Measurements from ENCODE around the gene GDPD3.

The GDPD3 gene

GRCh38 chr16:30084096-30084815 is 29.1 kb downstream of the GDPD3 start:
- Histone ChIP-seq H3K79me2 (ENCODE audit: control insufficient read depth, low read length) (peaks cover 19% of the 10 kb centered on the region), H3K36me3 (ENCODE audit: control insufficient read depth, low read length) (peaks cover 56% of the 10 kb centered on the region), H3K27ac (ENCODE audit: low read depth, low read length) (no peak overlapping the region), H3K9me3 (ENCODE audit: control insufficient read depth, insufficient read depth, low read length) (no peaks in the 10 kb centered on the region), H3K4me2 (ENCODE audit: low read length) (no peak overlapping the region), H4K20me1 (ENCODE audit: control insufficient read depth, insufficient read depth, low read depth, low read length) (no peaks in the 10 kb centered on the region), H3K9me2 (replicated peaks; ENCODE audit: control insufficient read depth, low read length) (no peaks in the 10 kb centered on the region), H3K4me3 (ENCODE audit: low read length) (no peak overlapping the region), H3K4me1 (ENCODE audit: control insufficient read depth, low read length) (no peaks in the 10 kb centered on the region), H3K27me3 (ENCODE audit: control insufficient read depth, low read length) (no peaks in the 10 kb centered on the region), H3F3A (ENCODE audit: control insufficient read depth, insufficient read depth) (0 out of 2 replicates have a peak, but pooled peaks cover under 1% of the 10 kb centered on the region)
- TF ChIP-seq, protein P1, sequence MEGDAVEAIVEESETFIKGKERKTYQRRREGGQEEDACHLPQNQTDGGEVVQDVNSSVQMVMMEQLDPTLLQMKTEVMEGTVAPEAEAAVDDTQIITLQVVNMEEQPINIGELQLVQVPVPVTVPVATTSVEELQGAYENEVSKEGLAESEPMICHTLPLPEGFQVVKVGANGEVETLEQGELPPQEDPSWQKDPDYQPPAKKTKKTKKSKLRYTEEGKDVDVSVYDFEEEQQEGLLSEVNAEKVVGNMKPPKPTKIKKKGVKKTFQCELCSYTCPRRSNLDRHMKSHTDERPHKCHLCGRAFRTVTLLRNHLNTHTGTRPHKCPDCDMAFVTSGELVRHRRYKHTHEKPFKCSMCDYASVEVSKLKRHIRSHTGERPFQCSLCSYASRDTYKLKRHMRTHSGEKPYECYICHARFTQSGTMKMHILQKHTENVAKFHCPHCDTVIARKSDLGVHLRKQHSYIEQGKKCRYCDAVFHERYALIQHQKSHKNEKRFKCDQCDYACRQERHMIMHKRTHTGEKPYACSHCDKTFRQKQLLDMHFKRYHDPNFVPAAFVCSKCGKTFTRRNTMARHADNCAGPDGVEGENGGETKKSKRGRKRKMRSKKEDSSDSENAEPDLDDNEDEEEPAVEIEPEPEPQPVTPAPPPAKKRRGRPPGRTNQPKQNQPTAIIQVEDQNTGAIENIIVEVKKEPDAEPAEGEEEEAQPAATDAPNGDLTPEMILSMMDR (IDR thresholded peaks at IDR 0.05; ENCODE audit: low read depth, low read length, poor library complexity, severe bottlenecking): no peak
- no peak for TF ChIP-seq EZH2phosphoT487 (IDR thresholded peaks at IDR 0.05; ENCODE audit: borderline replicate concordance, low read length)

DNA sequence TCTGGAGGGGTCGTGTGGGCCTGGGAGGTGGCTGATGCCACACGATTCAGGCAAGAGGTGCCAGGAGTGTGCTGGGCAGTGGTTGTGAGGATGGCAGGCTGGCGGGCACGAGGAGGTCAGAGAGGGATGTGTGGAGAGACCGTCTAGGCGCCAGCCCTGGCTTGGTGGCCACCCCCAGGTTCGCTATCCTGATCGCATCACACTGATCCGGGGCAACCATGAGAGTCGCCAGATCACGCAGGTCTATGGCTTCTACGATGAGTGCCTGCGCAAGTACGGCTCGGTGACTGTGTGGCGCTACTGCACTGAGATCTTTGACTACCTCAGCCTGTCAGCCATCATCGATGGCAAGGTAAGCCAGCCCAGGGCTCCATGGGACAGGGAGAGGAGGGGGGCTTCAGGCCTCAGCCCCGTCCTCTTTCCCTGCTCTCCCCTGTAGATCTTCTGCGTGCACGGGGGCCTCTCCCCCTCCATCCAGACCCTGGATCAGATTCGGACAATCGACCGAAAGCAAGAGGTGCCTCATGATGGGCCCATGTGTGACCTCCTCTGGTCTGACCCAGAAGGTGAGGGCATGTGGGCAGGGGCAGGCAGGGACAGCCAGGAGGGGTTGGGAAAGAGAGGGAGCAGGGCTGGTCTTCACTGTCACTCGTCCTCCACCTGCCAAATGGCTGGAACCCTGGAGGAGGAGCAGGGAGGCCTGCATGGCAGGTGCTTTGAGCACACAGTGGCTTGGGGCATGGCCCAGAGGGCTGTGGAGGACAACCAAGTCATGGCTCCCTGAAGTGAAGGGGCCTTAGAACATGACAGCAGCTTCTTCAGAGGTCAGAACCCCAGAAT is 29.9 kb downstream of the GDPD3 start:
- H3K4me2 ChIP-seq (ENCODE audit: low read length): no peak overlapping the region
- H3K4me1 ChIP-seq (ENCODE audit: control insufficient read depth, low read length): no peaks in the 10 kb centered on the region
- no peaks in the 10 kb centered on the region for H3K27me3 ChIP-seq (ENCODE audit: control insufficient read depth, low read length)
- H3K4me3 ChIP-seq (ENCODE audit: low read length): no peak overlapping the region
- TF ChIP-seq, protein P1 (IDR thresholded peaks at IDR 0.05; ENCODE audit: low read depth, low read length, poor library complexity, severe bottlenecking): no peak
- no peak for TF ChIP-seq EZH2phosphoT487 (IDR thresholded peaks at IDR 0.05; ENCODE audit: borderline replicate concordance, low read length)
- peaks cover 27% of the 10 kb centered on the region for H3K79me2 ChIP-seq (ENCODE audit: control insufficient read depth, low read length)
- peaks cover 3% of the 10 kb centered on the region; the same call in 1 of the 2 replicates for H4K20me1 ChIP-seq (ENCODE audit: control insufficient read depth, insufficient read depth, low read depth, low read length)
- H3K9me3 ChIP-seq (ENCODE audit: control insufficient read depth, insufficient read depth, low read length): no peaks in the 10 kb centered on the region
- no peak overlapping the region for H3K27ac ChIP-seq (ENCODE audit: low read depth, low read length)
- no peaks in the 10 kb centered on the region for H3K9me2 ChIP-seq (replicated peaks; ENCODE audit: control insufficient read depth, low read length)
- peaks cover 62% of the 10 kb centered on the region for H3K36me3 ChIP-seq (ENCODE audit: control insufficient read depth, low read length)
- H3F3A ChIP-seq (ENCODE audit: control insufficient read depth, insufficient read depth): no peaks in the 10 kb centered on the region

GRCh38 chr16:30082545-30083090 is 30.7 kb downstream of the GDPD3 start:
- Histone ChIP-seq H3K4me1 (ENCODE audit: control insufficient read depth, low read length) (peaks cover 6% of the 10 kb centered on the region), H3K27ac (ENCODE audit: low read depth, low read length) (no peak overlapping the region), H3K79me2 (ENCODE audit: control insufficient read depth, low read length) (peaks cover 35% of the 10 kb centered on the region), H3K27me3 (ENCODE audit: control insufficient read depth, low read length) (no peaks in the 10 kb centered on the region), H3K36me3 (ENCODE audit: control insufficient read depth, low read length) (peaks cover 70% of the 10 kb centered on the region), H3K4me3 (ENCODE audit: low read length) (no peak overlapping the region), H3K9me2 (replicated peaks; ENCODE audit: control insufficient read depth, low read length) (no peaks in the 10 kb centered on the region), H3K4me2 (ENCODE audit: low read length) (no peak overlapping the region), H4K20me1 (ENCODE audit: control insufficient read depth, insufficient read depth, low read depth, low read length) (peaks cover 6% of the 10 kb centered on the region; the same call in 1 of the 2 replicates), H3F3A (ENCODE audit: control insufficient read depth, insufficient read depth) (no peaks in the 10 kb centered on the region), H3K9me3 (ENCODE audit: control insufficient read depth, insufficient read depth, low read length) (no peaks in the 10 kb centered on the region)
- no peak for TF ChIP-seq EZH2phosphoT487 (IDR thresholded peaks at IDR 0.05; ENCODE audit: borderline replicate concordance, low read length)
- TF ChIP-seq, protein P1 (IDR thresholded peaks at IDR 0.05; ENCODE audit: low read depth, low read length, poor library complexity, severe bottlenecking): peak; percentile 26
